ENCODE measurements around the gene DEFB126. TPM values are rescaled to one million over a fixed set of nuclear protein-coding genes. Genes with fewer than 3 reads are reported as not detected.
"Not testable (repeated sequence)": the region's sequence is repeated elsewhere in the genome, so short reads cannot be mapped to it uniquely, and the experiment has no call there.

The DEFB126 gene
- not detected in 2 replicates for total RNA-seq (2014; rRNA removed; shearing (Covaris generic))

- no peak for DNase-seq (ENCODE audit: low spot score)
- in situ Hi-C loops (cut with HindIII; ENCODE audit: low sequenced_read_pairs), result no loop called here
These were observed at the start of gene DEFB126 for GRCh38 chr20:142290-142689. TSS of gene DEFB126 (plus strand) at chr20:142590. CDS start at chr20:142629, 39 bp downstream.

- DNase-seq (ENCODE audit: low spot score), result no peak
- in situ Hi-C loops (cut with HindIII; ENCODE audit: low sequenced_read_pairs), result no loop called here
These were observed 48.7 kb upstream of the DEFB126 start for GRCh38 chr20:93641-94040.

- no peak for DNase-seq (ENCODE audit: low spot score)
- in situ Hi-C loops (cut with HindIII; ENCODE audit: low sequenced_read_pairs), result no loop called here
These were observed 47.2 kb upstream of the DEFB126 start for GRCh38 chr20:95215-95614.

- DNase-seq (ENCODE audit: low spot score); in situ Hi-C loops (cut with HindIII; ENCODE audit: low sequenced_read_pairs): not testable (repeated sequence)
These were observed 44.7 kb upstream of the DEFB126 start for GRCh38 chr20:97691-98090.

GRCh38 chr20:101975-102374, 40.4 kb upstream of the DEFB126 start:
- DNase-seq (ENCODE audit: low spot score), result no peak
- in situ Hi-C loops (cut with HindIII; ENCODE audit: low sequenced_read_pairs), result no loop called here

- no peak for DNase-seq (ENCODE audit: low spot score)
- in situ Hi-C loops (cut with HindIII; ENCODE audit: low sequenced_read_pairs), result no loop called here
These were observed 38.9 kb upstream of the DEFB126 start for GRCh38 chr20:103456-103855.

GRCh38 chr20:112396-112795, 30.0 kb upstream of the DEFB126 start:
- no peak for DNase-seq (ENCODE audit: low spot score)
- in situ Hi-C loops (cut with HindIII; ENCODE audit: low sequenced_read_pairs), result no loop called here

GRCh38 chr20:117518-117917, 24.9 kb upstream of the DEFB126 start:
- in situ Hi-C loops (cut with HindIII; ENCODE audit: low sequenced_read_pairs), result no loop called here
- no peak for DNase-seq (ENCODE audit: low spot score)

GRCh38 chr20:129786-130323, 12.5 kb upstream of the DEFB126 start:
- in situ Hi-C loops (cut with HindIII; ENCODE audit: low sequenced_read_pairs); DNase-seq (ENCODE audit: low spot score): not testable (repeated sequence)

GRCh38 chr20:137668-138490, 4.5 kb upstream of the DEFB126 start:
- in situ Hi-C loops (cut with HindIII; ENCODE audit: low sequenced_read_pairs), result no loop called here
- no peak for DNase-seq (ENCODE audit: low spot score)

GRCh38 chr20:145877-146276, 3.5 kb downstream of the DEFB126 start:
- in situ Hi-C loops (cut with HindIII; ENCODE audit: low sequenced_read_pairs), result no loop called here
- DNase-seq (ENCODE audit: low spot score), result no peak

GRCh38 chr20:152131-152530, 9.7 kb downstream of the DEFB126 start:
- in situ Hi-C loops (cut with HindIII; ENCODE audit: low sequenced_read_pairs), result no loop called here
- no peak for DNase-seq (ENCODE audit: low spot score)

GRCh38 chr20:157154-157553, 14.8 kb downstream of the DEFB126 start, which contains the start of gene DEFB127:
TSS of gene DEFB127 (plus strand) at chr20:157454. CDS start at chr20:157545, 91 bp downstream.
- in situ Hi-C loops (cut with HindIII; ENCODE audit: low sequenced_read_pairs), result no loop called here

GRCh38 chr20:164618-165017, 22.2 kb downstream of the DEFB126 start:
- in situ Hi-C loops (cut with HindIII; ENCODE audit: low sequenced_read_pairs), result no loop called here
- no peak for DNase-seq (ENCODE audit: low spot score)

More at GRCh38 chr20:157154-157553, 14.8 kb downstream of the DEFB126 start, which contains the start of gene DEFB127:
- DNase-seq (ENCODE audit: low spot score), result no peak

- DNase-seq (ENCODE audit: low spot score), result peak; percentile 88
- in situ Hi-C loops (cut with HindIII; ENCODE audit: low sequenced_read_pairs), result no loop called here
These were observed 26.5 kb downstream of the DEFB126 start for GRCh38 chr20:168876-169275.

- in situ Hi-C loops (cut with HindIII; ENCODE audit: low sequenced_read_pairs), result no loop called here
- DNase-seq (ENCODE audit: low spot score), result no peak
These were observed 41.9 kb downstream of the DEFB126 start for GRCh38 chr20:184288-184687.

GRCh38 chr20:187733-188132, 45.3 kb downstream of the DEFB126 start:
- no peak for DNase-seq (ENCODE audit: low spot score)
- in situ Hi-C loops (cut with HindIII; ENCODE audit: low sequenced_read_pairs), result no loop called here

- no peak for DNase-seq (ENCODE audit: low spot score)
- in situ Hi-C loops (cut with HindIII; ENCODE audit: low sequenced_read_pairs), result no loop called here
These were observed 47.2 kb downstream of the DEFB126 start, which contains the start of gene DEFB128 for GRCh38 chr20:189611-190010. TSS of gene DEFB128 (minus strand) at chr20:189711. CDS start at chr20:189623, 88 bp downstream.
